GM19099 (cell line): ENCODE measurements around the gene USP25.

Source experiments
- POLR2A ChIP-seq: IDR thresholded peaks from 3 replicates; pipeline ENCODE4 v1.6.1; 2011; ENCODE audit warnings: low read depth; ENCODE audit not compliant: insufficient read length; ENCODE audit errors: extremely low read depth

The USP25 gene, protein sequence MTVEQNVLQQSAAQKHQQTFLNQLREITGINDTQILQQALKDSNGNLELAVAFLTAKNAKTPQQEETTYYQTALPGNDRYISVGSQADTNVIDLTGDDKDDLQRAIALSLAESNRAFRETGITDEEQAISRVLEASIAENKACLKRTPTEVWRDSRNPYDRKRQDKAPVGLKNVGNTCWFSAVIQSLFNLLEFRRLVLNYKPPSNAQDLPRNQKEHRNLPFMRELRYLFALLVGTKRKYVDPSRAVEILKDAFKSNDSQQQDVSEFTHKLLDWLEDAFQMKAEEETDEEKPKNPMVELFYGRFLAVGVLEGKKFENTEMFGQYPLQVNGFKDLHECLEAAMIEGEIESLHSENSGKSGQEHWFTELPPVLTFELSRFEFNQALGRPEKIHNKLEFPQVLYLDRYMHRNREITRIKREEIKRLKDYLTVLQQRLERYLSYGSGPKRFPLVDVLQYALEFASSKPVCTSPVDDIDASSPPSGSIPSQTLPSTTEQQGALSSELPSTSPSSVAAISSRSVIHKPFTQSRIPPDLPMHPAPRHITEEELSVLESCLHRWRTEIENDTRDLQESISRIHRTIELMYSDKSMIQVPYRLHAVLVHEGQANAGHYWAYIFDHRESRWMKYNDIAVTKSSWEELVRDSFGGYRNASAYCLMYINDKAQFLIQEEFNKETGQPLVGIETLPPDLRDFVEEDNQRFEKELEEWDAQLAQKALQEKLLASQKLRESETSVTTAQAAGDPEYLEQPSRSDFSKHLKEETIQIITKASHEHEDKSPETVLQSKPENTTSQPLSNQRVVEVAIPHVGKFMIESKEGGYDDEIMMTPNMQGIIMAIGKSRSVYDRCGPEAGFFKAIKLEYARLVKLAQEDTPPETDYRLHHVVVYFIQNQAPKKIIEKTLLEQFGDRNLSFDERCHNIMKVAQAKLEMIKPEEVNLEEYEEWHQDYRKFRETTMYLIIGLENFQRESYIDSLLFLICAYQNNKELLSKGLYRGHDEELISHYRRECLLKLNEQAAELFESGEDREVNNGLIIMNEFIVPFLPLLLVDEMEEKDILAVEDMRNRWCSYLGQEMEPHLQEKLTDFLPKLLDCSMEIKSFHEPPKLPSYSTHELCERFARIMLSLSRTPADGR

DNA sequence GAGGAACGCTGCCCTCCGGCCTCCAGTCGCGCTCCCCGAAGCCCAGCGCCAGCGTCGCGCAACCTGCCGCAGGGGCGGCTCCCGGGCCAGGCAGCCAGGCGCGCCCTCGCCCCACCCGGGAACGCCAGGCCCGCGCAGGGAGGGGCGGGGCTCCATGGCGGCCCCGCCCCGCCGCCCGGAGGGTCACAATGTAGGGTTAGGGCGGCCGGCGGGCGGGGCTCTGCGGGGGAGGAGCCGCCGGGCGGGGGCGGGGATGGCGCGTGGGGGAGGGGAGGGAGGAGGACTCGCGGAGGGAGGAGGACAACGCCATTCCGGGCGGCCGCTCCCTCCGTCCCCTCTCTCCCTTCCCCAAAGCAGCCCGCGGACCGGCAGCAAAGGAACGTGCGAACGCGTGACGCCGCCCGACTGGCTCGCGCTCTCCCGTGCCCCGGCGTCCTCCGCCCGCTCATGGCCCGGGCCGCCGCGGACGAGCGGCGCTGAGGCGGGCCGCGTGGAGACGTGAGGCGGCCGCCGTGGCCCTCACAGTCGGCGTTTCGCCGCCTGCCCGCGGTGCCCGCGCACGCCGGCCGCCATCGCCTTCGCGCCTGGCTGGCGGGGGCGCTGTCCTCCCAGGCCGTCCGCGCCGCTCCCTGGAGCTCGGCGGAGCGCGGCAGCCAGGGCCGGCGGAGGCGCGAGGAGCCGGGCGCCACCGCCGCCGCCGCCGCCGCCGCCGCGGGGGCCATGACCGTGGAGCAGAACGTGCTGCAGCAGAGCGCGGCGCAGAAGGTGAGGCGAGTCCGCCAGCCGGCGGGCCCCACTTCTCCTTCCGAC is at the start of gene USP25:
USP25 (plus strand) TSS at position 309 of the 810 bp plus-strand sequence; CDS start at position 721, 412 bp downstream.
- TF ChIP-seq POLR2A = peak; percentile 77

DNA sequence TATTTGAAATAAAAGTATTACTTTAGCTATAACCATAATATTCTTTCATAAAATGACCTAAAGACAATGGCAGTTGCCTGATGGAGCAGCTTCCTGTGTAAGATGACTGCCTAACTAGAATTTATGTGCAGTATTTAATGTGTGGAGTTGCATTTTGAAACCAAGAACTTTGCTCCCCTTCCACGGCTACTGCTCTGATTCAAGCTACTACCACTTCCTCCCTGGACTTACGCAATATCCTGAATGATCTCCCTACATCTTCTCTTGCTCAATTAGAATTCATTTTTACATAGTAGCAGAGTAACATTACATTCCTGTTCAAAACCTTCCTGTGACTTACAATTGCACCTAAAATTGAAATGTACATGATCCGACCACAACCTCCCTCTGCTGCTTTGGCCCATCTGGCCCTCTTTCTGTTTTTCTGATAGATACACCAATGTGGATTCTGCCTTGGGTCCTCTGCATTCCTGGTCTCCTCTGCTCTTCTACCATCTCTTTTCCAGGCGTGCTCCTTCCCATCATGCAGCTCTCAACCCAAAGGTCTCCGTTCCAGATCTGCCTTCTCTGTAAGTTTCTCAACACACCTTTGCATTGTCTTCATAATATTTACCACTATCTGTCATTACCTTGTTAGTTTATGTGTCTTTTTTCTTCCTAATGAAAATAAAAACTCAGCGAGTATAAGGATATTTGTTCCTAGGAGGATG is 47.4 kb upstream of the USP25 start:
- TF ChIP-seq POLR2A = no peak

DNA sequence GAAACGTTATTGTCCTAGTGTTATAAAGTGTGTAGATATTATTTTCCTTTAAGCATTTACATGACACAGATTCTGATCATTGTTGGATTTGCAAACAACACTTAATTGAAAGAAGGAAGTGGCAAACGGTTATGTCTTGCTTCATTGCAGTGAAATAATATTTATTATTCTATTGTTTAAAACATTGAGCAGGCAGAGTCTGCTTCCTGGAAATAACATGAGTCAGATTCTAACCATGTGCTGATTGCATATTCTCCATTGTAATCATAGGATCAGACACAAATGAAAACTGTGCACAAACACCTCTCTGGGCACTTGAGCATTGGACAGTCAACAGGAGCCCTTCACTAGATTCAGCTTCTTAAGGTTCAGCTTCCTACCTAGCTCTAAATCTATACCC is 46.8 kb upstream of the USP25 start:
- no peak for TF ChIP-seq POLR2A

DNA sequence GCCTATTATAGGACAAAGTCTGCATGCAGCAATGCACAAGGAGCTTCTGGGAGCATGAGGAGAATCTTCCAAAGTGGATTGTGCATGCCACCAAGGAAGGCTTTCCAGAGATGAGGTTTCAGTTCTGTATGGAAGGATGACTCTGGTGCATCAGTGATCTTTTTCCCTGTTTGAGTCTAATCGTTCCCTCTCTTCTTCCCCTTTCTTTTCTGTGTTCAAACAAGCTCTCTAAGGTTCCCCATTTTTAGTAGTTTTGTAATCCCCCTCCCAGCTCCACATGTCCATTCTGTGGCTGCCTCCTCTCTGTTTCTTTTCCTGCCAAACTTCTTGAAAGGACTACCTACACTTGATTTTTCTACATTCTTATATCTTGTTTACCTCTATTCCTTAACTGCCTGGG is 43.3 kb upstream of the USP25 start:
- TF ChIP-seq POLR2A = no peak

DNA sequence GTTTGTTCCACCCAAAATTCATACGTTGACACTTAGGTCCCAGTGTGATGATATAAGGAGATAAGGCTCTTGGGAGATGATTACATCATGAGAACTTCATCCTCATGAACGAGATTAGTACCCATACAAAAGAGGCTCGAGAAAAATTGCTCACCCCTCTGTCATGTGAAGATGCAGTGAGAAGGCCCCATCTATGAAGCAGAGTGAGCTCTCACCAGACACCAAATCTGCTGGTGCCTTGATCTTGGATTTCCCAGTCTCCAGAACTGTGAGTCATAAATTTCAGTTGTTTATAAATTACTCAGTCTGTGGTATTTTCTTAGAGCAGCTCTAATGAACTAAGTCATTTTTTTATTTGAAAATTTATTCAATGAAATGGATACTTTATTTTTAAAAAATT is 42.6 kb upstream of the USP25 start:
- no peak for TF ChIP-seq POLR2A

DNA sequence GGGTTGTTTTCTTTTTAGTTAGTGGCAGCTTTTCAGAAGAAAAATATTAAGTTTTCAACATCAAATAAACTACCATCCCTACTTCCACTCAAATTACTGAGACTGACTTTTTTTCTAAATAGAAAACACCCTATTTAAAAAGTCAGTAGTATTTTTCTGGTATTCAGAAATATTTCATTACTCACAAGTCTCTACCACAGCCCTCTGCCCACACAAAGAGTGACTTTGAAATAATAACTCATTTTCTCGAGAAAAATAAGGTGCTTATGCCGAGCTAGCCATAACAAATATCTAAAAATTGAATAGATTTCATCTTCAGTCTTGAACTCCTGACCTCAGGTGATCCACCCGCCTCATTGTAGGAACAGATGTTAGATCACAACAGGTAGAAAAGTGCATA is 41.8 kb upstream of the USP25 start:
- no peak for TF ChIP-seq POLR2A

DNA sequence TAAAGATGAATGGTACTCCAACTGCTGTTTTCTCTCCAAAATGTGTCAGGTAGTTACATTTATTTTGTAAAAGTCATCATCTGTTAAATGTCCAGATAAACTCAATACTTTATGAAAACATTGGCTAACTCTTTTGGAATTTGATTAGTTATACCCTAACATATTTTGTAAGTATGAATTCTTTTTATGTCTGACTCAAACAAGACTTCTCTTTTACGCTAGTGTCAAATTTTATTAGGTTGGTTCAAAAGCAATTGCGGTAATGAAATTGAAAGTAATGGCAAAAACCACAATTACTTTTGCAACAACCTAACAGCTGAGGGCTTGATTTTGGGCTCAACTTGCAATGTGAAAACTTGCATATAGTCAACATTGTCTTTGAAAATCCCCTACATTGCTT is 41.0 kb upstream of the USP25 start:
- TF ChIP-seq POLR2A = no peak

DNA sequence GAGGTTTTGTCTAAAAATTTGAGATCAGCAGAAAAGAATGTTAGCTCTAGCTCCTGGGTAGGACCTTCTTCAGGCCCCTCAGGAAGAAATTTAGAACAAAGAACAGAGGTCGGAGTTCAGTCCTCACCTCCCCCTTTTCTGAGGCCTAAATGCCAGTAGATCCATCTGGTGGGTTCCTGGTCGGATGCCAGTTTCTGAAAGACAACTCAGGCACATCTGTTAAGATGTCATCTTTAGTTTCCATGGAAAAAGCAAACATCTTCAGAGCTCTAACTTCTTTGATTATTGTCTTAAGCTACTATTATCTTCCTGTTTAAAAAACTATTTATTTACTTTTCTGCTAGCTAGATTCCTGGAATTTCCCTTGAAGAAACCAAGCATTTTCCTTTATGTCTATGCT is 37.1 kb upstream of the USP25 start:
- TF ChIP-seq POLR2A = no peak

DNA sequence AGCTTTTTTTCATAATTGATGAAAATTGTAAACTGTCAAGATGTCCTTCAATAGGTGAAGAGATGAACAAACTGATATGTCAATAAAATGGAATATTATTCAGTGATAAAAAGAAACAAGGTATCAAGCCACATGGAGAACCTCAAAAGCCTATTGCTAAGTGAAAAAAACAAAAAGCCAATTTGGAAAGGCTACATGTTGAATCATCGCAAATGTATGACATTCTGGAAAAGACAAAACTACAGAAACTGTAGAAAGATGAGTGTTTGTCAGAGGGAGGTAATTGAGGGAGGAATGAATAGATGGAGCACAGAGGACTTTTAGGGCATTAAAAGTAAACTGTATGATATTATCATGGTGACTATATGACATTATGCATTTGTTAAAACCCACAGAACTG is 34.5 kb upstream of the USP25 start:
- no peak for TF ChIP-seq POLR2A

DNA sequence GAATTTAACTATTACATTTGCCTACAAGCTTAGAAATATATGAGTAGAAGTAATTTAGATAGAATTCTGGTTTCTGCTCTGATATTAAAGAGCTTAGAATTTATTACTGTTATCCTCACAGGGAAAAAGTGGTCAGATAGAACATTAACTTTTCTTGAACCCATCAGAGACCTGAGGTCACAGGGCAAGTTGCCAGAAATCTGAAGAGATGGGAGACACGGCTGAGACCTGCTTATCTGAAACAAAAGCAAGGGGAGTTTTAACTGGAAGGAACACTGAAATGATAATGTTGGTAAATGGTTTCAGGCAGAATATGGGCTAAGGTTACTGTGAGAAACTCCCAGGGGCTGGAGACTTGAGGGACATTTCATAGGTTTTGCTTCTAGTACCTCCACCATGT is 28.0 kb upstream of the USP25 start:
- no peak for TF ChIP-seq POLR2A

DNA sequence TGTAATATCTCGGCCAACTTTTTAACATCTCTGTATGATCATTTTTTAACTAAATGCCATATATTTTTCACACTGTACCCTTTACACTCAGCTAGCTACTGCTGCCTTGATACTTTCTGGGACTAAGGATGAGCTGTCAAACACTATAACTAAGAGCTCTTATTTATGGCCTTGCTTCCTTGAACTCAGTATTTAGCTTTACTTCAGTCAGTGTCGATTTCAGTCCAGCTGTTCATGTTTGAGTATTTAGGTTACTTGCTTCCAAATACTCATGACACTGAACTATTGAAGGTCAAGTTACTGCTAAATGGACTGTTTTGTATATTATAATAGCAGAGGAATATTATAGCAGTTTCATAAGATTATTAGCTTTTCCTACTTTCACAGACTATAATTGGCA is 25.9 kb upstream of the USP25 start:
- TF ChIP-seq POLR2A = no peak

DNA sequence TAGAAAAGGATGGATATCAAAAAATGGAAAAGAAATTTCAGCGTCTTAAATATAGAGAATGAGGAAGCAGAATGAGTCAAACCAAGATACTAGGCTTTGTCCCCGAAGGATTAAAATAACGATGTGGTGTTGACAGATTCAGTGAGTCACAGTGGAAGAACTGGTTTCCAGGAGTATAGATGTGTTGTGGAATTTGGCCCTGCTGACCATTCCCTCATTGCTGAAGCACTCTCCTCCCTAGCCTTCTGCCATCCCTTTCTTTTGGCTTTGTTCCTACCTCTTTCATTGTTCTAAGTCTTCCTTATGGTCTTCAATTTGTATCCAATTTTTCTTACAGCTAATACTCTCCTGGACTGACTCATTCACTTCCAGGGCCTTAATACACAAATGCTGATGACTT is 23.1 kb upstream of the USP25 start:
- TF ChIP-seq POLR2A = no peak

DNA sequence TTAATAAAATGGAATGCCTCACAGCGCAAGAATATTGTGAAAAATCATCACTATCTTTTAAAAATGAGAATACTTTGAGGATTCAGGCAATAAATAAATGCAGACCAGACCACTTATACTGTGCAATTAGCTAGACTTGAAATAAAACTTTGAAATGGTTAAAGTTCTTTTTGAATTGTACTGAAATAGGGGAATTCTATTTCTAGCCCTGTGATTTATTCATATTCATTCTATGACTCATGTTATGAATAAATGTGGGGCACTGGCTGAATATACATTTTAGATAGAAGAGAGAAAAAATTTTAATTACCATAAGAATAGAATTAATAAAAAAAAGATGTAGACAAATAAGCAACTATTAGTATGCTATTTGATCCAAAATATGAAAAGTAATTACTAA is 16.4 kb upstream of the USP25 start:
- TF ChIP-seq POLR2A = no peak

DNA sequence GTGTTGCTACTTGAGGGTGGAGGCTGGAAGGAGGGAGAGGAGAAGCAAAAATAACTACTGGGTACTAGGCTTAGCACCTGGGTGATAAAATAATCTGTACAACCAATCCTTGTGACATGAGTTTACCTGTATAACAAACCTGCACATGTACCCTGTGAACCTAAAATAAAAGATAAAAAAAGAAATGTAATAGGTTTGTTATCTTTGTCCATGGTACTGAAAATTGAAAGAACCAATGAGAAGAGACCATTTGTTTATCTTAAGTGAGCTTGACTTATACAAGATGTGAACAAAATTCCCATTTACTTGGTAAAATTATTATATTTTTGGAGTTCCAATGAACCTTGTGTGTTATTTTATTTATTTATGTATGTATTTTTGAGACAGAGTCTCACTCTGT is 11.1 kb upstream of the USP25 start:
- no peak for TF ChIP-seq POLR2A
